ENCODE measurements around the gene GAS7.

The GAS7 gene

DNA sequence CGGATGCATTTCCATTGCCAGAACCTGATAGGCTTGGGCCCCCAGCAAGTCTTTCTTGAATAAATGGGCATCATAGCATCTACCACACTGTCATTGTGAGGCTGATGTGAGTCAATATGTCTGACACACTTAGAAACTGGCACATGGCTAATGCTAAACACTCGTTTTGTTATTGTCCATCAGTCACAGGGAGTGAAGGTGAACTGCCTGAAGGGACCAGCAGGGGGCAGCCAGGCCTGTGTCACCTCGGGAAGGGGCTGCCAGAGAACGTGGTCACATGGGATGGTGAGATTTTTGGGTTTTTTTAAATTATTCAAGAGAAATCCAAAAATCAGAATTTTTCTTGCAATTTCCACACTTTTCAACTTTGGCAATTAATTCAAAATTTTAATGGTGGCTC lies 292.5 kb downstream of the GAS7 start:
- no peak for DNase-seq

DNA sequence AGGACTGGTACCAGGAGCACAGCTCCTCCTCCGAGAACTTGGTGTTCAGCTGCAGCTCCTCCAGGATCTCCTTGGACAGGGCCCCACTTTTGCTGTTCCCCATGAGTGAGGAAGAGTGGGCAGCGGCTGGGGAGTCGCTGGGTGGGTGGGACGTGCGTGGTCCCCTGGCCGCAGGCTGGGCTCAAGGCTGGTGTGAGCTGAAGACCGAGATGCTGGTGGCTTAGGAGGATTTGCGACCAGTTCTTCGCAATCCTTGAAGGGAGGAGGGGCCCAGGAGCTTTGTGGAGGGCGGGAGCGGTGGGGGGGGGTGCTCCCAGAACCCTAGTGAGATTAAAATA lies 293.4 kb downstream of the GAS7 start, which contains the start of gene RCVRN:
Gene RCVRN (minus strand): TSS at position 194 of the 338 bp plus-strand sequence. CDS start 91 bp downstream, at position 103.
- DNase-seq, result no peak

DNA sequence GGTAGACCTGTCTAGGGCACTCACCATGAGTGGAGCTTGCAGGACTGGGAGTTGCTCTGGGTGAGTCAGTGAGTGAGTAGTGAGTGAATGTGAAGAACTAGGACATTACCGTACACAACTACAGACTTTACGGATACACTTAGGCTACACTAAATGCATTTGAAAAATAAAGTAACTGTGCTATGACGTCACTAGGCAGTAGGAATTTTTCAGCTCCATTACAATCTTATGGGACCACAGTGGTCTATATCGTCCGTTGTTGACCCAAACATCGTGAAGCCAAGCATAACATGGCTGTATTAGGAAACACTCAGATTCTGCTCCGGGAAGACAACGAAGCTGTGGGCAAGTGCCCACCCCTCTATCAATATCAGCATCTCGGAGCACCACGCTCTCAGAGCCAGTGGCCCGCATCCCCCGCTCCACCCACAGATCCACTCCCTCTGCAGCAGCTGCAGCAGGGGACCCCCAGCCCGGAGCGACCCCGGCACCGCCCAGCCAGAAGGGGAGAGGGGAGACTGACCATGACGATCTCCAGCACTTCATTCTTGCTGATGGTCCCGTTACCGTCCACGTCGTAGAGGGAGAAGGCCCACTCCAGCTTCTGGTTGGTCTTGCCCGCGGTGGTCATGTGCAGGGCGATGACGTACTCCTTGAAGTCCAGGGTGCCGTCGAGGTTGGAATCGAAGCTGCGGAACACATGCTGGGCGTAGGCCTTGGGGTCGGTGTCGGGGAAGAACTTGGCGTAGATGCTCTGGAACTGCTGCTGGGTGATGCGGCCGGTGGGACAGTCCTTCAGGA lies 293.9 kb downstream of the GAS7 start:
- DNase-seq, result no peak

- no peak for DNase-seq
Observed at GRCh38 chr17:9902120-9902519, 296.3 kb downstream of the GAS7 start.

- no peak for DNase-seq
Observed at GRCh38 chr17:9900784-9901183, 297.6 kb downstream of the GAS7 start.

DNA sequence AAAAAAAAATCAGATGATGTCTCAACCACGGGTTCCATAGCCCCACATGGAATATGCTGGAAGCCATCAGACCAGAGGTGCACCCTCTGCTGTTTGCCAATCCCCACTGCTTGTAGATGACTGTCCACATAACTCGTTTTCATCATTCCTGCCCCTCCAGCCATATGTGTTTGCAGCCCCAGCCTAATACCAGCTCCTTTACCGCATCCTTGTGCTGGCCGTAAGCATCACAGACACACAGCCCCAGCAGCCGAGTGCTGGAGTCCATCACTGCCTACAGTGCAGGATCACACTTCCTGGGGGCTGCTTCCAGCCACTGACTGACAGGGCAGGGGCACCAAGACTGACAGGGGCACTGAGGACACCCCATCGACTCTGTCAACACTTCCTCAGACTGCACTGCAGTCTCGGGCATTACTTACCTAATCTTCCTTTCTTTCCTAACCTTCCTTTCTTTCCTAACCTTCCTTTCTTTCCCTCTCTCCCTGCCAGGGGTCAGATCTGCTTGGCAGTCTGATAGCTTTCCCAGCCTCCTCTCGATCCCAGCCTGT lies 298.3 kb downstream of the GAS7 start:
- no peak for DNase-seq

DNA sequence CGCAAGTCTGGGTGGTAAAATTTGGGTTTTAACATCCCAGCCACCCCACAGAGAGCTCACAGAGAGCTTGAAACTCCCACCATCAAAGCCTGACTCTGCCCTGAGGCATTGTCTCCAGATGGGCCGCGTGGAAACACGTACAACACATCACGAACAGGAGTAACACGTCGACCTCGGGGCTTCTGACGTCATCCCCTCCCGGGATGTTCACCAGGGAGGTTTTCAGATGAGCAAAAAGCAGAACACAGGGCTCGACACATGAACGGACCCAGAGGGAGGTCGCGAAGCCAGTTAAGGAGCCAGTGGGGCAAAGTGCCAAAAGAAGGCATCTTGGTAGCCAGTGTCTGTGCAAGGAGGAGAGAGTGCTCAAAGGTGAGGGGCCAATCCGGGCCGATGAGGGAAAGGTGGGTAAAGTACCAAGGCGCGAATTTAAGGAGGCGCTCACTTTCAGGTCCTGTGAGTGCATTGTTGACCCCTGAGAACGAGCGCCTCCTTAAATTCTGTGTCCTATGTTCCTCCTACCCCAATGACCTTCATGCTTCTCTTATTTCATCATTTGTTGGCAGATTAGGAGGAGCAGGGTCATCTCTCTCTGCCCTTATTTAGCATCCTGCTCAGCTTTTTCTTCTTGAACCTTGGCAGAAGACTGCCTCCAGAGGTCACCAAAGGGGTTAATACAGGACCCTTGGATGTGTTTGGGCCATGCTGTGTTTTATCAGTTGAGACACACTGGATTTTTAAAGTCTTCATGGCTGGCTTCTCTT lies 298.9 kb downstream of the GAS7 start:
- no peak for DNase-seq

GRCh38 chr17:9898812-9899211 lies 299.6 kb downstream of the GAS7 start:
- no peak for DNase-seq

GRCh38 chr17:9897372-9897968 lies 300.9 kb downstream of the GAS7 start:
- no peak for DNase-seq

DNA sequence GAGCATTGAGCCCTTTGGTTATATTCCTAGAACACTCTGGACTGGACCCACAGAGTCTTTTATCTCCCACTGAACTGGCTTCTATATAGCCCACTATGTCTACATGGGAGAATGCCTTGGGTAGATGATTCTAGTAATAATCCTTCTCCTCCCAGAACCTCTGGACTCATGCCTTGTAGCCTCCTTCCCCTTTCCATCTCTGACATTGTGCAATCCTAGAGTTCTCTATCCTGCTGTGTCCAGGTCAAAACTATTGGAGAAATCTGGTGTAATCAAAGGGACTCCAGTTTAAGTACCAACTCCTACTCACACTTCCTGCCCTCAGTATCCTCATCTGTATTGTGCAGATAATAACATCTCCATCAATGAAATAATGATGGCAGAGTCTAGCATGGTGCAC lies 302.5 kb downstream of the GAS7 start:
- DNase-seq, result no peak

GRCh38 chr17:9894231-9894630 lies 304.2 kb downstream of the GAS7 start:
- no peak for DNase-seq

DNA sequence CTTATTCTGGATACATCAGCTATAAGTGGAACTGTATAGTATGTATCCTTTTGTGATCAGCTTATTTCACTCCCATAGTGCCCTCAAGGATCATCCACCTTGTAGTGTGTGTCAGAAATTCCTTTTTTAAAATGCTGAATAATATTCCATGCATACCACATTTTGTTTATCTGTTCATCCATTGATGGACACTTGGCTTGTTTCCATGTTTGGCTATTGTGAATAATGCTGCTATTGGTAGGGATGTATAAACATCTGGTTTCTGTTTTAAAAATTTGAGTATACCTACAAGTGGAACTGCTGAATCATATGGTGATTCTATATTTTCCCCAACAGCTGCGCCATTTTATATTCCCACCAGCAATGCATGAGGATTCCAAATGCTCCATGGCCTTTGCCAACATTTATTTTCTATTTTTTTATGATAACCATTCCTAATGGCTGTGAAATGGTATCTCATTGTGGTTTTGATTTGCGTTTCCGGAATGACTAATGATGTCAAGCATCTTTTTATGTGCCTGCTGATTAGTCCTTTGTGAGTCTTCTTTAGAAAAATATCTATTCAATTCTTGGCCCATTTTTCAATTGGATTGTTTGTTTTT lies 304.9 kb downstream of the GAS7 start:
- no peak for DNase-seq

DNA sequence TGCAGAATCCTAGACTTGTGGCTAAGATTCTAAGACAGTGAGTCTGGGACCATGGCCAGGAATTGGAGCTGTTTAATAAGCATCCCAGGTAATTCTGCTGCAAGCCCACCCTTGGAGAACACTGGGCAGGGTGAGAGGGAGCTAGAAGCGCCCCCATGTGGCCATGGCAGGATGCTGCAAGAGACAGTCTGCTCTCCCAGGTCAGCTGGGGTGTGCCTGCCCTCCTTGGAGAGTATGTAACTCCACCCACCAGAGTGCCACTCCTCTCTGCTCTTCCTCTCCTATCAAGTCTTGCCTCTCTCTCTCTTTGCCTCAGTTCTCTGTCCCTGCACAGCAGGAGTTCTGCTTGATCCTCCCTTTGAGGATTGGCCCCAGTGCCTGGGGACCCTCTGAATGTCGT lies 308.3 kb downstream of the GAS7 start:
- no peak for DNase-seq

- DNase-seq, result no peak
Observed at GRCh38 chr17:9887508-9887907, 310.9 kb downstream of the GAS7 start.

DNA sequence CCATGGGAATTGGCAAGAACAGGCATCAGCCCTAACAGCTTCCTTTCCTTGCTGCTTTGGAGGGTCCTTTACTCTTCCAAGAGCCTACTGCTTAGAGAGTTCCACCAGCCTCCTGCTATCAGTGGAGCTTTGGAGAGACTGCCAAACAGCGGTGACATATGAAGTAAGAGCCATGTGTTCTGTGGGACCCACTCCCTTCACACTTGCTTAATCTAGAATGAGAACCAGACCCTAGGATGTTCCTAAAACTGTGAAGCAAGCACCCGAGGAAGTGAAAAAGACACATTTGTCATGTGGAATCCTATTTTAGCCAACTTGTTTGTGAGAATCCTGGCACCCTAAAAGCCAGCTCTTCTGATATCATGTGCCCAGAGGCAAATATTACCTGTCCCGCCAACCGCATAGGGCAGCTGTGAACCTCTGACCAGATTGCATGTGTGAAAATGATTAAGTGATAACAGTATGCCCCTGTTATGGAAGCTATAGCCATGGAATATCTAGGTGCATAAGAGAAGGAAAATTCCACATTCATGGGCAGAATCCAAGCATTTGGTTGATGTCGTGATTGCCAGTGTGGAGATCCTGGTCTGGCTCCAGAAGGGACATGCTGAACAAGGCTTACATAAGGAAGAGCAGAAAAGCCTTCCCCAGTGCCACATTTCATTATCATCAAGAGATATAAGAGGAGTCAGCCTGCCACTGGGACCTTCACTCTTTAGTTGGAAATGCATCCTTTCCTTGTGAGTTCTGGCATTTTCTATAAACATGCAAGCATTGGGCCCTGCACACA lies 312.1 kb downstream of the GAS7 start:
- DNase-seq, result no peak

- DNase-seq, result no peak
Observed at GRCh38 chr17:9883451-9883850, 315.0 kb downstream of the GAS7 start.

DNA sequence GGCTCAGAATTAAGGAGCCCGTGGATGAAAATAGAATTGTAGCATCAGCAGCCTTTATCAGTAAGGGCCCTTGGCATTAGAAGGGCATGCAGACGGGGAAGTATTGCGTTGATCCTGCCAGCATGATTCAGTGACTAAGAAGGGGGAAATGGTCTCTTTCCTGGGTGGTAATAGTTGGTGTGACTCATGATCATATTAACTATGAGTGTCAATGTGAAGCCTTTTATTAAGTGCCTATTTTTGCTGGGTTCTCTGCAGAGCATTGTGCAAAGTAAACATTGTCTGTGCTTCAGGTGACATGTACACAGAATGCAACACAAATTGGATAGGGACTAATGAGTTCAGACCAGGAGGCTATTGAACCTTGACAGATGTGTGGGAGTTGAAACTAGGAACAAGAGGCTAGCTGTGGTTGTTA lies 317.8 kb downstream of the GAS7 start:
- DNase-seq, result no peak

DNA sequence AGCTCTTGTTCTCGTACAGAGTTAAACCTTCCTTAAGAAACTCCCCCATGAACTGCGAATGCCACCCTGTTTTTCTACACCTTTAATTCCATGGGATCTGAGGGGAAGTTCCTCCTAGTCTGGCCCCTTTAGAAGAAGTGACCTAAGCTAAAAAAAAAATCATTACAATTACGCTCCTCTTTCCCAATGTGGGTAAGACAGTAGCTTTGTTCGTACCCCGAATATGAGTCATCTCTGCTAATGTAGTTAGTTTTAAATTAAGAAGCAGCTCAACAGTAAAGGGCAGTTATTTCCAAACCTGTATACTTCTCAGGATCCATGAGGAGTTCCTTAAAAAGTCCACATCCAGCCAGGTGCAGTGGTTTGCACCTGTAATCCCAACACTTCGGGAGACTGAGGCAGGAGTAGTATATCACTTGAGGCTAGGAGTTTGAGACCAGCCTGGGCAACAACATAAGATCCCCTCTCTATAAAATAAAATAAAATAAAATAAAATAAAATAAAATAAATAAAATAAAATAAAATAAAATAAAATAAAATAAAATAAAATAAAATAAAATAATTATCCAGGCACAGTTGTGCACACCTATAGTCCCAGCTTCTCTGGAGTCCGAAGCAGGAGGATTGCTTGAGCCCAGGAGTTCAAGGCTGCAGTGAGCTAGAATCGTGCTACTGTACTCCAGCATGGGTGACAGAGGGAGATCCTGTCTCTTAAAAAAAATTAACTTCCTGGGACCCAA lies 319.4 kb downstream of the GAS7 start:
- no peak for DNase-seq

- DNase-seq, result no peak
Observed at GRCh38 chr17:9878356-9878755, 320.1 kb downstream of the GAS7 start.

- no peak for DNase-seq
Observed at GRCh38 chr17:9875441-9875840, 323.0 kb downstream of the GAS7 start.

GRCh38 chr17:9874722-9875121 lies 323.7 kb downstream of the GAS7 start:
- DNase-seq, result no peak

- DNase-seq, result no peak
Observed at GRCh38 chr17:9872852-9873251, 325.6 kb downstream of the GAS7 start.

All from DMS 273 treated with DMSO at 0.1 percent for 48 hours (cell line).